GM10266 (cell line): ENCODE results near the gene DPM2.
A peak's percentile ranks its signal among the peaks of the same experiment; 100 is the strongest.

ENCODE experiments used
- DNase-seq: peaks from one replicate; pipeline ENCODE4 v3.0.0; 2012; ENCODE audit errors: extremely low spot score
- TF ChIP-seq, protein P1 (sequence below): IDR thresholded peaks from 2 replicates; pipeline ENCODE4 v1.5.1; 2012; ENCODE audit warnings: mild to moderate bottlenecking, low read depth; ENCODE audit not compliant: control insufficient read depth, insufficient read depth; ENCODE audit errors: missing control alignments

DPM2 gene

DNA sequence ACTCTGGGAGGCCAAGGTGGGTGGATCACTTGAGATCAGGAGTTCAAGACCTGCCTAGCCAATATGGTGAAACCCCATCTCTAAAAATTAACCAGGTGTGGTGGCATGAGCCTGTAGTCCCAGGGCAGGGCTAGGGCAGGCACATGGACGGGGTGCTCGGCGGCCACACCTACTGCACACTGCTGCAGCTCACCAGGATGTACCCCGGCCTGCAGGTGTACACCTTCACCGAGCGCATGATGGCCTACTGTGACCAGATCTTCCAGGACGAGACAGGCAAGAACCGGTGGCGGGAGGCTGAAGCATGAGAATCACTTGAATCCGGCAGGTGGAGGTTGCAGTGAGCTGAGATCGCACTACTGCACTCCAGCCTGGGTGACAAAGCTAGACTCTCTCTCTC lies 24.0 kb downstream of the DPM2 start:
- DNase-seq, result no peak
- TF ChIP-seq, protein P1, sequence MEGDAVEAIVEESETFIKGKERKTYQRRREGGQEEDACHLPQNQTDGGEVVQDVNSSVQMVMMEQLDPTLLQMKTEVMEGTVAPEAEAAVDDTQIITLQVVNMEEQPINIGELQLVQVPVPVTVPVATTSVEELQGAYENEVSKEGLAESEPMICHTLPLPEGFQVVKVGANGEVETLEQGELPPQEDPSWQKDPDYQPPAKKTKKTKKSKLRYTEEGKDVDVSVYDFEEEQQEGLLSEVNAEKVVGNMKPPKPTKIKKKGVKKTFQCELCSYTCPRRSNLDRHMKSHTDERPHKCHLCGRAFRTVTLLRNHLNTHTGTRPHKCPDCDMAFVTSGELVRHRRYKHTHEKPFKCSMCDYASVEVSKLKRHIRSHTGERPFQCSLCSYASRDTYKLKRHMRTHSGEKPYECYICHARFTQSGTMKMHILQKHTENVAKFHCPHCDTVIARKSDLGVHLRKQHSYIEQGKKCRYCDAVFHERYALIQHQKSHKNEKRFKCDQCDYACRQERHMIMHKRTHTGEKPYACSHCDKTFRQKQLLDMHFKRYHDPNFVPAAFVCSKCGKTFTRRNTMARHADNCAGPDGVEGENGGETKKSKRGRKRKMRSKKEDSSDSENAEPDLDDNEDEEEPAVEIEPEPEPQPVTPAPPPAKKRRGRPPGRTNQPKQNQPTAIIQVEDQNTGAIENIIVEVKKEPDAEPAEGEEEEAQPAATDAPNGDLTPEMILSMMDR, result no peak

DNA sequence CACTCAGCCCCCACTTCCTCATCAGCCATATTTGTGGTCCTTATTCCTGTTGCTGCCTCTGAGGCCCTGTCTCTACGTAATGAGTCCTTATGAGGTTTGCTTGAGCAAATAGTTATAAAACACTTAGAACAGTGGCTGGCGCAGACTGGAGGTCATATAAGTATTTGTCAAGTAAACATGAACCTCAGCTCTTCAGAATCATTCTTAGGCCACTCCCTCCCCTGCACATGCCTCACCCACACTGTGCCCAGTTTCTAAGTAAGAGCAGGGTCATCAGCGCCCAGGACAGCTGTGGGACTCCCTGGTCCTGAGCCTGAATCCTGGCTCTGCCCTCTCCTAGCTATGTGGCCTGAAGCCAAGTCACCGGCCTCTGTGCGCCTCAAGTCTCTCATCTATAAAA lies 24.8 kb downstream of the DPM2 start:
- TF ChIP-seq, protein P1, result no peak
- no peak for DNase-seq

DNA sequence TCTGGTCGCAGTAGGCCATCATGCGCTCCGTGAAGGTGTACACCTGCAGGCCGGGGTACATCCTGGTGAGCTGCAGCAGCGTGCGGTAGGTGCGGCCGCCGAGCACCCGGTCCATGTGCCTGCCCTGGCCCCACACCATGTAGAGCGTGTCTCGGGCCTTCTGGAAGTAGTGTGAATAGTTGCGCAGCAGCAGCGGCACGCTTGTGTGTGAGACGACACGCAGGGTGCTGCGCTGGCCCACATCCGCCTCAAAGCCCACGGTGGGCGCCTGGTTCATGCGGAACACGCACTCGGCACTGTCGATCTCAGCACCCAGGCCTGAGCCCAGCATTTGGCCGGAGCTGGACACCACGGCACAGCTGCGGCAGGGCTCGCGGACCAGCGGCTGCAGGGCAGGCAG lies 25.4 kb downstream of the DPM2 start:
- no peak for DNase-seq

DNA sequence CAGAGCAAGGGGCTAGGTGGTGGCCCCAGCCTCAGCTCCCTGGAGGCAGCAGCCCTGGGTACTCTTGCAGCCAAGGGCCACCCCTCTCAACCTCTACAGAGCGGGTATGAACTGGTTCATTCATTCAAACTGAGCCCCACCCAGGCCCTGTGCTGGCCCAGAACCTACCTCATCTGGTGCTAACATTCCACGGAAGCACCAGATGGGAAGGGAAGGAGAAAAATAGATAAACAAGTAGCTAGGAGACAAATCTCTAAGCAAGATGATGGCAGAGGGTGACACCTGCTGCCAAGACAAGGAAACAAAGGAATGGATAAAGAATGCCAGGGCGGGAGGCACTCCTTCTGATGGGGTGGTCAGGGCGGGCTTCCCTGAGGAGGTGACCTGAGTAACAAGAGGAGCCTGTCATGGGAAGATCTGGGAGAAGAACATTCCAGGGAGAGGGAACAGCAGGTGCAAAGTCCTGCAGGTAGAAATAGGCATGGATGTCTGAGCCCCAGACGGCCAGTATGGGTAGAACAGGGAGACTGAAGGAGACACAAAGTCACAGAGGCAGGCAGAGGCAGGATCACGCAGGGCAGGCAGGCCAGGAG lies 26.9 kb downstream of the DPM2 start:
- no peak for DNase-seq
- TF ChIP-seq, protein P1, result peak; percentile 36

More for the DNA sequence above, 25.4 kb downstream of the DPM2 start:
- TF ChIP-seq, protein P1, result no peak

DNA sequence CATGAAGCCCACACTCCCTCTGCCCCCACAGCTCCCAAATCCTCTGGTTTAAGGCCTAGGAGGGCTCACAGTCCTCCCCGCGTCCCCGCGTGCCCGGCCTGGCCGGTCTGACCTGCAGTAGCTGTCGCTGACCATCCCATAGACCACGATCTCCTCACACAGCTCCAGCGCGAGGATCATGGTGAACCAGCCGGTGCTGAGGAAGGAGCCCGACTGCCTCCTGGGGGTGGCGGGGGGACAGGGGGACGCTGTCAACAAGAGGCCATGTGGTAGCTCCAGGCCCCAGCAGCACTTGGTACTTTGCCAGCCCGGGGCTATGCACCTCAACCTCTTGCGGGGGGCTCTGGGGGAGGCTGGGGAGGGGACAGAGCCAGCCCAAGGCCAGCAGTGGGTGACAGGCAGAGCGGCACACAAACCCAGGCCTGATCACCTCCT lies 27.8 kb downstream of the DPM2 start:
- TF ChIP-seq, protein P1, result no peak
- no peak for DNase-seq

DNA sequence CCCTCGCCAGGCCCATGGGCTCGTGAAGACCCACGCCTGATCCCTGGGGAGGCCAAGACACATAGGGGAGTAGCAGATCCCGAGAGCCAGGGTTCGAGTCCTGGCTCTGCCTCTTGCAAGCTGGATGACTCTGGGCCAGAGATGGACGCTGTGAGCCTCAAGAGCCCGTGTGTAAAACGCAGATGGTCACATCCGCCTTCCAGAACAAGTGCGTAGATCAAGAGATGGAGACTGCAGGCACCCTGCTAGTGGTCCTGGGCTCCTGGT lies 29.1 kb downstream of the DPM2 start:
- TF ChIP-seq, protein P1, result no peak
- no peak for DNase-seq

DNA sequence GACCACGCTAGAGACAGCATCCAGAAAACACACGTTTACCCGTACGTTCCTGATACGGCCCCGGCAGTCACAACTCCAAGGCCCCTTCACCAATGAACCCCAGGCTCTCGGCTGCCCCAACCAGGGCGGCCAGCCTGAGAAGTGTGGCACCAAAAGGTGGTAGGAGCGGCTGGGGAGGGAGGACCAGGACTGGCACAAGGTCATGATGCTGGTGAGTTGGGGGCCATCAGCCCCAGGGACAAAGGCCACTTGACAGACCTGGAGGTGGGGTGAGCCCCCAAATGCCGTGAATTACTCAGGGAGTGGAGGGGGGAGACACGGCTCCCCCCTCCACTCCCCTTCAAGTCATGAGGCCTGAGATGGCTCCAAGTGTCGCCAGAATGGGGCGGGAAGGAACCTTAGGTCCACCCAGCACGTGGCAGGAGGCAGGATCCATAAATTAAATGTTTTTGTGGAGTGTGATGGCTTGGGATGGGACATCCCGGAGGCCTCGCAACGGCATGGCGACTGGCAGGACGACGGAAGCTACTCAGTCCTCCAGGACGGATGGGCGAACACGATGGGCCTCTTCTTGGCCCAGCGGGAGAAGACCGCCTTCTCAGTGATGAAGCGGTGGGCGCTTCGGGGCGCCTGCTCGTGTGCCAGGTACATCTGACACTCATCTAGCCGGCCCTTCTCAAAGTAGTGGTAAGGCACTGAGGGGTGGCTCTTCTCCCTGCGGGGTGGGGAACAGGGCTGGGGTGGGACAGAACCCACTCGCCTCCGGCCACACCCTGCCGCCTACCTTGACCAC lies 29.6 kb downstream of the DPM2 start:
- no peak for DNase-seq
- TF ChIP-seq, protein P1, result no peak
